ENCODE data around the gene FTO. TPM values are rescaled to one million over a fixed set of nuclear protein-coding genes. Genes with fewer than 3 reads are reported as not detected.

FTO gene
- polyA plus RNA-seq, 3 donors: 16.8 to 51.0 (median 37.7) TPM

DNA sequence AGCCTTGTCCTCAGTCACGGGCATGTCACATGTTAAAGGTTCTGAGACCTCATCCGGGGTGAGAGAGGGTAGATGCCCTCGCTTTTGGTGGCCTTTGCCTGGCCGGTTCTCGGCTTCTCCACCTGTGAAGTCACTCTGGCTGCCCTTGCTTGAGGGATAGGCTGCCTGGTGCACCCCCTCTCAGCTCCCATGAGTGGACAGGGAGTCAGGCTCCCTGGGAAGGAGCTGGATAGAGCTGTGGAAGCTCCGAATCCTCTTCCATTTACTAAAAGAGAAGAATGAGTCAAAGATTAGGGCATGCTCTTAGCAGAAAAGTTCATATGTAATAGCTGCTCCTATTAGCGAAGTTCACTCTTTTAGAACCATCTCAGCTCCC lies 440.6 kb downstream of the FTO start:
- Mint-ChIP-seq H3K4me3 (no peak overlapping the region), H3K9me3 (peaks cover 0 to 6% (median 1%) of the 10 kb centered on the region in 7 donors), H3K27ac (no peak overlapping the region), H3K27me3 (ENCODE audit: low read depth in 3 of 3) (peaks cover 0 to 6% (median 5%) of the 10 kb centered on the region in 3 donors), H3K36me3 (no peaks in the 10 kb centered on the region), H3K4me1 (peaks cover 7% of the 10 kb centered on the region)
- Histone ChIP-seq H4K20me1 (ENCODE audit: insufficient read depth, low read length) (no peaks in the 10 kb centered on the region), H3K27me3 (ENCODE audit: control insufficient read depth in 2 of 2, insufficient read depth in 2 of 2, low read length in 2 of 2) (no peaks in the 10 kb centered on the region), H3K9ac (ENCODE audit: insufficient read depth, low read length, poor library complexity, severe bottlenecking) (no peak overlapping the region), H3K36me3 (replicated peaks in 1 of 2; ENCODE audit: control insufficient read depth in 1 of 2, insufficient read depth in 2 of 2, low read length in 2 of 2) (no peaks in the 10 kb centered on the region), H3K27ac (ENCODE audit: low read depth in 1 of 2, low read length in 2 of 2) (no peak overlapping the region), H3K79me2 (ENCODE audit: insufficient read depth, low read length) (no peaks in the 10 kb centered on the region), H3K4me2 (replicated peaks; ENCODE audit: extremely low read depth, low read length, poor library complexity, severe bottlenecking) (no peak overlapping the region), H3K4me3 (replicated peaks in 1 of 3; ENCODE audit: low read depth in 2 of 3, low read length in 3 of 3) (no peak overlapping the region), H3K4me1 (ENCODE audit: control insufficient read depth in 1 of 2, insufficient read depth in 2 of 2, low read length in 2 of 2) (no peaks in the 10 kb centered on the region), H3K9me3 (replicated peaks in 1 of 2; ENCODE audit: control insufficient read depth in 1 of 2, insufficient read depth in 1 of 2, low read length in 2 of 2) (peaks cover 0 to 3% of the 10 kb centered on the region in 2 donors), H2AFZ (ENCODE audit: insufficient read depth, low read depth, low read length, poor library complexity, severe bottlenecking) (no peak overlapping the region)
- TF ChIP-seq, protein P1, sequence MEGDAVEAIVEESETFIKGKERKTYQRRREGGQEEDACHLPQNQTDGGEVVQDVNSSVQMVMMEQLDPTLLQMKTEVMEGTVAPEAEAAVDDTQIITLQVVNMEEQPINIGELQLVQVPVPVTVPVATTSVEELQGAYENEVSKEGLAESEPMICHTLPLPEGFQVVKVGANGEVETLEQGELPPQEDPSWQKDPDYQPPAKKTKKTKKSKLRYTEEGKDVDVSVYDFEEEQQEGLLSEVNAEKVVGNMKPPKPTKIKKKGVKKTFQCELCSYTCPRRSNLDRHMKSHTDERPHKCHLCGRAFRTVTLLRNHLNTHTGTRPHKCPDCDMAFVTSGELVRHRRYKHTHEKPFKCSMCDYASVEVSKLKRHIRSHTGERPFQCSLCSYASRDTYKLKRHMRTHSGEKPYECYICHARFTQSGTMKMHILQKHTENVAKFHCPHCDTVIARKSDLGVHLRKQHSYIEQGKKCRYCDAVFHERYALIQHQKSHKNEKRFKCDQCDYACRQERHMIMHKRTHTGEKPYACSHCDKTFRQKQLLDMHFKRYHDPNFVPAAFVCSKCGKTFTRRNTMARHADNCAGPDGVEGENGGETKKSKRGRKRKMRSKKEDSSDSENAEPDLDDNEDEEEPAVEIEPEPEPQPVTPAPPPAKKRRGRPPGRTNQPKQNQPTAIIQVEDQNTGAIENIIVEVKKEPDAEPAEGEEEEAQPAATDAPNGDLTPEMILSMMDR (IDR thresholded peaks at IDR 0.05): no peak
- intact Hi-C loops (cut with micrococcal nuclease): no loop called here
- no peak for DNase-seq
- whole genome bisulfite sequencing (ENCODE audit: insufficient coverage): 87% methylated on average over 3 of the region's 7 CpGs

DNA sequence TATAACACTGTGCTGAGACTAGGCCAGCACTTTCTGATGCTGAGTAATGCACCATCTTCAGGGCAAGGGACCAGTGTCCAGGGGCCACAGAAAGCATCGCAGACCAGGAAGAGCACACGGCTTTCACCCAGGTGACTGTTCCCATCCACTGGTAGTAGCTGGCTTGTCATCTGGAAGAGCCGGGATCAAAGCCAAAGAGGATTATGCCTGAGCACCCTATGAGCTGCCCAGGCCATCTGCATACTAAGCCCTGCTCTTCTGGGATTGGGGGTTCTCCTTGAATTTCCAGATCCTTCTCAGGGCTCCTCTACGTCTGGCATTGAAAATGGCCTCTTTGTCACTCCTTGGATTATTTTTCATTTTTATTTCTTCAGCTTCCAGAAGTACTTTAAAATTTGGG lies 441.9 kb downstream of the FTO start:
- intact Hi-C loops (cut with micrococcal nuclease): no loop called here
- DNase-seq: no peak
- Histone ChIP-seq H3K27me3 (ENCODE audit: control insufficient read depth in 2 of 2, insufficient read depth in 2 of 2, low read length in 2 of 2) (no peaks in the 10 kb centered on the region), H3K9ac (ENCODE audit: insufficient read depth, low read length, poor library complexity, severe bottlenecking) (no peak overlapping the region), H3K9me3 (replicated peaks in 1 of 2; ENCODE audit: control insufficient read depth in 1 of 2, insufficient read depth in 1 of 2, low read length in 2 of 2) (peaks cover 0 to 3% of the 10 kb centered on the region in 2 donors), H3K27ac (ENCODE audit: low read depth in 1 of 2, low read length in 2 of 2) (no peak overlapping the region), H3K4me1 (ENCODE audit: control insufficient read depth in 1 of 2, insufficient read depth in 2 of 2, low read length in 2 of 2) (no peaks in the 10 kb centered on the region), H3K4me2 (replicated peaks; ENCODE audit: extremely low read depth, low read length, poor library complexity, severe bottlenecking) (no peak overlapping the region), H4K20me1 (ENCODE audit: insufficient read depth, low read length) (no peaks in the 10 kb centered on the region), H3K79me2 (ENCODE audit: insufficient read depth, low read length) (no peaks in the 10 kb centered on the region), H2AFZ (ENCODE audit: insufficient read depth, low read depth, low read length, poor library complexity, severe bottlenecking) (no peak overlapping the region), H3K4me3 (replicated peaks in 1 of 3; ENCODE audit: low read depth in 2 of 3, low read length in 3 of 3) (no peak overlapping the region), H3K36me3 (replicated peaks in 1 of 2; ENCODE audit: control insufficient read depth in 1 of 2, insufficient read depth in 2 of 2, low read length in 2 of 2) (no peaks in the 10 kb centered on the region)
- WGBS (ENCODE audit: insufficient coverage): 96% methylated on average over 3 of the region's 4 CpGs
- H3K4me1 Mint-ChIP-seq: peaks cover 5% of the 10 kb centered on the region
- H3K27me3 Mint-ChIP-seq (ENCODE audit: low read depth in 3 of 3): peaks cover 0 to 6% (median 5%) of the 10 kb centered on the region in 3 donors
- no peak overlapping the region for H3K4me3 Mint-ChIP-seq
- peaks cover 0 to 6% (median 1%) of the 10 kb centered on the region in 7 donors for H3K9me3 Mint-ChIP-seq
- no peaks in the 10 kb centered on the region for H3K36me3 Mint-ChIP-seq
- TF ChIP-seq, protein P1 (IDR thresholded peaks at IDR 0.05): no peak
- H3K27ac Mint-ChIP-seq: no peak overlapping the region

All from CD14-positive monocyte (primary cell).